HG02970 (cell line): Measurements from ENCODE around the gene C4orf33.
"Not testable (repeated sequence)": the region's sequence is repeated elsewhere in the genome, so short reads cannot be mapped to it uniquely, and the experiment has no call there.

Source experiments
- ATAC-seq: cut with Tn5 transposase; IDR thresholded peaks from one replicate; pipeline ENCODE4 v1.9.1; 2021; ENCODE audit warnings: mild to moderate bottlenecking, moderate library complexity, moderate number of reproducible peaks; ENCODE audit not compliant: unreplicated experiment, low FRiP score

Gene C4orf33

GRCh38 chr4:129095811-129096454 is at the start of gene C4orf33:
Gene C4orf33 (plus strand): TSS chr4:129096152. CDS start chr4:129102611, 6,459 bp downstream.
- peak; percentile 36 for ATAC-seq

GRCh38 chr4:129059028-129059427 is 36.9 kb upstream of the C4orf33 start:
- no peak for ATAC-seq

GRCh38 chr4:129062580-129062979 is 33.4 kb upstream of the C4orf33 start:
- ATAC-seq = no peak

DNA sequence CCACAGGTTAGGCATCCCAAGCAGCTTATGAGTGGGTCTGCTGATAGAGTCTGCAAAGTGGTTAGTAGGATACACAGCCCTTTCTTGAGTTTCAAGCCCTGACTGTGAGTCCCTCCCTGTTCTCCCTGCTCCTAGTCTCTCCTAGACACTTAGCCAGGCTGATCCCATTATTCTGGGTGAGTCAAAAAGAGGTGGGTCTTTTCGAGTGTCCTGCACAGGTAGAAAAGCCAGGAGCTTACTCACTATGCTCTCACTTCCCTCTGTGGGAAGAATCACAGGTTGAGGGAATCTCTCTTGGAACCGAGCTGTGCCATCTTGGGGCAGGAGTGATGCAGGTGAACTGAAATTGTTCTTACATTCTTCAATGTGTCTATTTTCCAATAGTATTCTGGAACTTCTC is 32.3 kb upstream of the C4orf33 start:
- no peak for ATAC-seq

- no peak for ATAC-seq
These were observed 31.2 kb upstream of the C4orf33 start for GRCh38 chr4:129064717-129065116.

DNA sequence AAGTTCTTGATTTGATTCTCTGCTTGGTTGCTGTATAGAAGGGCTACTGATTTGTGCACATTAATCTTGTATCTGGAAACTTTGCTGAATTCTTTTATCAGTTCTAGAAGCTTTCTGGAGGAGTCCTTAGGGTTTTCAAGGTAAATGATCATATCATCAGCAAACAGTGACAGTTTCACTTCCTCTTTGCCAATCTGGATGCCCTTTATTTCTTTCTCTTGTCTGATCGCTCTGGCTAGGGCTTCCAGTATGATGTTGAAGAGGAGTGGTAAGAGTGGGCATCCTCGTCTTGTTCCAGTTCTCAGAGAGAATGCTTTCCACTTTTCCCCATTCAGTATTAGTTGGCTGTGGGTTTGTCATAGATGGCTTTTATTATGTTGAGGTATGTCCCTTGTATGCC is 26.4 kb upstream of the C4orf33 start:
- not testable (repeated sequence) for ATAC-seq

DNA sequence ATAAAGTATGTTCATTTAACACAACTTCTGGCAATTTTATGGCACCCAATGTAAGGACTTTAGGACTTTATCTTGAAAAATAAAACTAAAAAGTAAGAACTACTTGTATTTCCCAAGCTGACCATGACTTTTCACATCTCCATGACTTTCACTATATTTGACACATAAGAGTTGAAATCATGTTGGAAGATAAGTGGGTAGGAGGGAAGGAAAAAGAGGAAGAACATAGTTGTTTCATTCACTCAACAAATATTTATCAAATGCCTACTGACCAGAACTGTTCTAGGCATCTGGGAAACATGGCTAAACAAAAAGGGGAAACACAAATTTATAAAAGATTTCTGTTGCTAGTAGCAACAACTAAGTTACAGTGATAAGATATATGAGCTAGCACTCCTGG is 18.6 kb upstream of the C4orf33 start:
- no peak for ATAC-seq

GRCh38 chr4:129080129-129080528 is 15.8 kb upstream of the C4orf33 start:
- ATAC-seq = no peak

DNA sequence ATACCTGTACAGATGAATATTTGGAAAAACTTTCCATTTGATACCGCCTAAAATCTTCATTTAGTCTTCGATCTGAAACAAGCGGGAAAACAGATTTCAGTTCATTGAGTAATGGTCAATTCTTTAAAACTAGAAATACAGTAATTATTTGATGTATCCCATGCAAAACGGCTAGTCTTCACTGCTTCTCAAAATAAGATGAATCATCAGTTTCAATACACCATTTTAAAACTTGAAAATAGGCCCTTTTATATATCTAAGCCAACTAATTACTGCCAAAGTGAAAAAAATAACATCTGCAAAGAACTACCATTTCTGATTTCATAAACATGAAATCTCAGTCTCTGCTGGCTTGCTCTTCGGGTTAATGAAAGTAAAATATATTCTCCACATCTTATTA is 13.7 kb upstream of the C4orf33 start:
- ATAC-seq = no peak

DNA sequence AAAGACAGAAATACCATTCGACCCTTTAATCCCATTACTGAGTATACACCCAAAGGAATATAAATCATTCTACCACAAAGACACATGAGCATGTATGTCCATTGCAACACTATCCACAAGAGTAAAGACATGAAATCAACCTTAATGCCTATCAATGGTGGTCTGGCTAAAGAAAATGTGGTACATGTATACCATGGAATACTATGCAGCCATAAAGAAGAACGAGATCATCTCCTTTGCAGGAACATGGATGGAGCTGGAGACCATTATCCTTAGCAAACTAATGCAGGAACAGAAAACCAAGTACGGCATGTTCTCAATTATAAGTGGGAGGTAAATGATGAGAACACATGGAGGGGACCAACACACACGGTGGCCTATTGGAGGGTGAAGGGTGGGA is 10.5 kb upstream of the C4orf33 start:
- ATAC-seq = no peak

DNA sequence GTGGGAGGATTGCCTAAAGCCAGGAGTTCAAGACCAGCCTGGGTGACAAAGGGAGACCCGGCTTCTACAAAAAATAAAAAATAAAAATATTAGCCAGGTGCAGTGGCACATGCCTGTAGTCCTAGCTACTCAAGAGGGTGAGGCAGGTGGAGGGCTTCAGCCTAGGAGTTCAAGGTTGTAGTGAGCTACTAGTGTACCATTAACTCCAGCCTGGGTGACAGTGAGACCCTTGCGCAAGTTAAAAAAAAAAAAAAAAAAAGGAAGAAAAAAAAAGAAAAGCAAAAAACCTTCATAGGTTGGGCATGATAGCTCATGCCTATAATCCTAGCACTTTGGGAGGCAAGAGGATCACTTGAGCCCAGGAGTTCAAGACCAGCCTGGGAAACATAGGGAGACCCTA is 8.4 kb upstream of the C4orf33 start:
- ATAC-seq = no peak

GRCh38 chr4:129092631-129093190 is 3.2 kb upstream of the C4orf33 start:
- no peak for ATAC-seq

DNA sequence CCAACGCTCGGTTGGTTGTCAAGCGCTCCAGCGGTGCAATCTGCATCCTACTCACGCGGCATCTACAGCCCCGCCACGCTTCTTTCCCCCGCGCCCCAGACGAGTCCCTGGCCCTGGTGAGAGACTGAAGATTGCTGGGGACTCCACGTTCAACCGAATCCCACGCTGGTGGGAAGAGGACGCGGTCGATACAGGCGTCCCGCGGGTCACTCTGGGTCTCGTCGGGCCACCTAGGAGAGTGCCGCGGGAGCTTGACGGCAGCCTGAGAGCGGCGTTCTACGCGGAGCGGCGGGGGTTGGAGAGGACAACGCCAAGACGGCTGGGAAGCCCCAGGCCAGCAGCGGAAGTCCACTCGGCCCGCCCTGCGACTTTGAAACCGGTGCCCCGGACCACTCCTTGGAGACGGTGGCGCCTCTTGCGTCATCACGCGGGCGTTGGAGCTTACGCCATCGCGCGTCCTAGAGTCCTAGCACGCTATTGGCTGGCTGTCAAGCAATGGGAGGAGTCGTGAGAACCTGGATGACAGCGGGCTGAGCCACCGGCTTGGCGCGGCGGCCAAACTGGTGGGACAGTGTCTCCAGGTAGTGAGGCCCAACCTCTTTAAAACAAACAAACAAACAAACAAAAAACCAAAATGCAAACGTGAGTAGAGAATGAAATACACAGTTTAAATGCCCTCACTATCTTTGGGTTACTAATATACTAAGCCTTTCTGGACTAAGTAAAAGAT is 2.6 kb upstream of the C4orf33 start, which contains the start of gene SCLT1:
TSS of gene SCLT1 (minus strand) at position 349 of the 730 bp plus-strand sequence. CDS start 436 bp downstream, outside the sequence.
- ATAC-seq = peak; percentile 97

DNA sequence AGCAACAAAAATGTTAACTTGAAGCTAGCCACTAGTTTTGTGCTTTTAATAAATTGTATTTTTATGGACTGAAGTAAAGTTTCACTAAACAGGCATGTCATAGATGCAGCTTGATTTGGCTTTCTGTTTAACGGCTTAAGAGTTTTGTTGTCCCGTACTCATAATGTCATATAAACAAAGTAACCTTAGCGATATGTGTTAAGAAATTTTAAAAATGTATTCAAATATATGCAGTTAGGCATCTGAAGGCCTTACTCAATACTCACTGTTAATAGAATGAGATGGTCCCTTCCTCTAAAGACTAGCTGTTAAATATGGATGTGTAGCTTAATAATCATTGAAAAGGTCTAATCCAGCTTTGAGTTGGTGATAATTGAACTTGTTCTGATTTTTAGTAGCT is 1.6 kb upstream of the C4orf33 start:
- ATAC-seq = no peak

- no peak for ATAC-seq
These were observed 2.6 kb downstream of the C4orf33 start for GRCh38 chr4:129098531-129099001.

- no peak for ATAC-seq
These were observed 14.2 kb downstream of the C4orf33 start for GRCh38 chr4:129109965-129110824.

- no peak for ATAC-seq
These were observed 15.0 kb downstream of the C4orf33 start for GRCh38 chr4:129110931-129111330.

- no peak for ATAC-seq
These were observed 16.0 kb downstream of the C4orf33 start for GRCh38 chr4:129111919-129112318.

DNA sequence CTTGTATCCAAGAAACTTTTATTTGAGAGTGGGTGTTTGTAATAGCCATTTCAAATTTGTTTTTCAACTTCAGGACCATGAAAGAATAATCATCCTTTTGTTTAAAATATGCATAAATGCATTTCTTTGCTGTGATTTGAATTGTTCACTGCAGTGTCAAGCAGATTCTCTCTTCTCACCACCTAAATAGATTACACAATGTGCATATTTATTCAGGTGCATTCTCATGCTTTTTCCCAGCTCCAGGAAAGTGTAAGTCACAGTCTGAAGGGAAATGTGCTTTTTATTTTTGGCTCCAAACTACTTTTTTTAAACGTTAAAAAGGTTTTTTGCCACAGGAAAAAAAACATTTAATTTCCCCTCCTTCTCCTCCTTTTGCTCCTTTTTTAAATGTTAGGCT is 17.5 kb downstream of the C4orf33 start:
- ATAC-seq = no peak

- ATAC-seq = no peak
These were observed 18.0 kb downstream of the C4orf33 start for GRCh38 chr4:129113919-129114318.

DNA sequence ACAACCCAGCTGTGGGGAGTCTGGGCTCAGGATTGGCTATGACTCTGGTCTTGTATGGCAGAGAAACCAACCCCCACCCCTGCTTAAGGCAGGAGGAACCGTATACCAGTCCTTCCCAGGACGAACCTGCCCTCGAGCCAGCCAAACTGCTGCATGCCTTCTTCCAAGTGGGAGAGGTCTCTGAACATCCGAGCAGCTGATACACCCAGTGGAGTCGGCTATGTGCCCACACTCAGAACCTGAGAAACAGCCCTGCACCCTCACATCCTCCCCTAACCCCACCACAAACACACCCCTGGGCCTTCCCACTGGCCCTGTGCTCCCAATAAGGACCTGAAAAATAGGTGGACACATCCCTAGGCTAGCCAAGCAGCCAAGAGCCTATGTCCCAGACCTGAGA is 21.8 kb downstream of the C4orf33 start:
- no peak for ATAC-seq
